ENCODE results near the gene DOK7. TPM values are rescaled to one million over a fixed set of nuclear protein-coding genes. Genes with fewer than 3 reads are reported as not detected.

DOK7 gene
- total RNA-seq, 3 donors from 2014 or later (not counting 1 experiment from before 2014, with no cell fraction given) = 1.3 to 2.9 (median 1.6) TPM

GRCh38 chr4:3442959-3443749, 20.0 kb upstream of the DOK7 start:
- Histone ChIP-seq H3K27me3 (ENCODE audit: control insufficient read depth, insufficient read depth, low read length) (no peaks in the 10 kb centered on the region), H3K4me1 (ENCODE audit: control insufficient read depth, insufficient read depth, low read length) (peaks cover 12% of the 10 kb centered on the region), H3K9me3 (ENCODE audit: control insufficient read depth, insufficient read depth, low read length) (no peaks in the 10 kb centered on the region), H3K4me3 (ENCODE audit: low read length) (no peak overlapping the region), H3K27ac (ENCODE audit: low read length) (no peak overlapping the region), H3K36me3 (ENCODE audit: control insufficient read depth, insufficient read depth, low read length) (no peaks in the 10 kb centered on the region)
- intact Hi-C loops (cut with micrococcal nuclease) = loop anchor here (1.0 to 2.0 kb wide), 4 partner anchors 97 to 337 kb away; no protein-coding TSS in a partner anchor
- 33% methylated on average over 36 of the region's 36 CpGs for WGBS (ENCODE audit: insufficient coverage)
- Mint-ChIP-seq H3K4me3 (no peak overlapping the region), H3K9me3 (no peaks in the 10 kb centered on the region), H3K27ac (no peak overlapping the region), H3K27me3 (ENCODE audit: low read depth in 2 of 2) (no peaks in the 10 kb centered on the region), H3K36me3 (no peaks in the 10 kb centered on the region), H3K4me1 (no peaks in the 10 kb centered on the region)
- ATAC-seq (peak; percentile 66 to 95 (median 87)), DNase-seq (peak; percentile 77 to 80)
- peak; percentile 99 for TF ChIP-seq CTCF (IDR thresholded peaks at IDR 0.05)

GRCh38 chr4:3443750-3444309, 19.3 kb upstream of the DOK7 start:
- intact Hi-C loops (cut with micrococcal nuclease) = loop anchor here (1.0 to 2.0 kb wide), 4 partner anchors 98 to 338 kb away; no protein-coding TSS in a partner anchor
- Histone ChIP-seq H3K9me3 (ENCODE audit: control insufficient read depth, insufficient read depth, low read length) (no peaks in the 10 kb centered on the region), H3K36me3 (ENCODE audit: control insufficient read depth, insufficient read depth, low read length) (no peaks in the 10 kb centered on the region), H3K27me3 (ENCODE audit: control insufficient read depth, insufficient read depth, low read length) (no peaks in the 10 kb centered on the region), H3K4me1 (ENCODE audit: control insufficient read depth, insufficient read depth, low read length) (peaks cover 12% of the 10 kb centered on the region), H3K27ac (ENCODE audit: low read length) (no peak overlapping the region), H3K4me3 (ENCODE audit: low read length) (no peak overlapping the region)
- no peak overlapping the region for H3K27ac Mint-ChIP-seq
- H3K9me3 Mint-ChIP-seq = no peaks in the 10 kb centered on the region
- ATAC-seq = peak in 1 of 3 donors; percentile 9
- H3K36me3 Mint-ChIP-seq = no peaks in the 10 kb centered on the region
- H3K4me3 Mint-ChIP-seq = no peak overlapping the region
- peak; percentile 50 for TF ChIP-seq CTCF (IDR thresholded peaks at IDR 0.05)
- no peaks in the 10 kb centered on the region for H3K4me1 Mint-ChIP-seq
- DNase-seq = no peak
- 70% methylated on average over 17 of the region's 17 CpGs for WGBS (ENCODE audit: insufficient coverage)
- no peaks in the 10 kb centered on the region for H3K27me3 Mint-ChIP-seq (ENCODE audit: low read depth in 2 of 2)

GRCh38 chr4:3444351-3445110, 18.6 kb upstream of the DOK7 start:
- Histone ChIP-seq H3K9me3 (ENCODE audit: control insufficient read depth, insufficient read depth, low read length) (no peaks in the 10 kb centered on the region), H3K27ac (ENCODE audit: low read length) (no peak overlapping the region), H3K4me3 (ENCODE audit: low read length) (no peak overlapping the region), H3K36me3 (ENCODE audit: control insufficient read depth, insufficient read depth, low read length) (no peaks in the 10 kb centered on the region), H3K4me1 (ENCODE audit: control insufficient read depth, insufficient read depth, low read length) (peaks cover 12% of the 10 kb centered on the region), H3K27me3 (ENCODE audit: control insufficient read depth, insufficient read depth, low read length) (no peaks in the 10 kb centered on the region)
- no peaks in the 10 kb centered on the region for H3K9me3 Mint-ChIP-seq
- no peak overlapping the region for H3K4me3 Mint-ChIP-seq
- WGBS (ENCODE audit: insufficient coverage) = 90% methylated on average over 56 of the region's 56 CpGs
- no peaks in the 10 kb centered on the region for H3K27me3 Mint-ChIP-seq (ENCODE audit: low read depth in 2 of 2)
- intact Hi-C loops (cut with micrococcal nuclease) = no loop called here
- DNase-seq = no peak
- ATAC-seq = no peak
- H3K4me1 Mint-ChIP-seq = no peaks in the 10 kb centered on the region
- TF ChIP-seq CTCF (IDR thresholded peaks at IDR 0.05) = no peak
- no peak overlapping the region for H3K27ac Mint-ChIP-seq
- no peaks in the 10 kb centered on the region for H3K36me3 Mint-ChIP-seq

Data from natural killer cell (primary cell).